Stimulated activated CD4-positive, alpha-beta T cell treated with anti-CD3 and anti-CD28 coated beads, Interleukin-2, amount 100 ng/mL, for 4 hours (primary cell): ENCODE results near the gene AIMP2.
"Not testable (repeated sequence)": the region's sequence is repeated elsewhere in the genome, so short reads cannot be mapped to it uniquely, and the experiment has no call there.

Experiments
- DNase-seq: peaks from one replicate; pipeline ENCODE4 v3.0.0-alpha.2; 2020; ENCODE audit warnings: low read depth

The AIMP2 gene

DNA sequence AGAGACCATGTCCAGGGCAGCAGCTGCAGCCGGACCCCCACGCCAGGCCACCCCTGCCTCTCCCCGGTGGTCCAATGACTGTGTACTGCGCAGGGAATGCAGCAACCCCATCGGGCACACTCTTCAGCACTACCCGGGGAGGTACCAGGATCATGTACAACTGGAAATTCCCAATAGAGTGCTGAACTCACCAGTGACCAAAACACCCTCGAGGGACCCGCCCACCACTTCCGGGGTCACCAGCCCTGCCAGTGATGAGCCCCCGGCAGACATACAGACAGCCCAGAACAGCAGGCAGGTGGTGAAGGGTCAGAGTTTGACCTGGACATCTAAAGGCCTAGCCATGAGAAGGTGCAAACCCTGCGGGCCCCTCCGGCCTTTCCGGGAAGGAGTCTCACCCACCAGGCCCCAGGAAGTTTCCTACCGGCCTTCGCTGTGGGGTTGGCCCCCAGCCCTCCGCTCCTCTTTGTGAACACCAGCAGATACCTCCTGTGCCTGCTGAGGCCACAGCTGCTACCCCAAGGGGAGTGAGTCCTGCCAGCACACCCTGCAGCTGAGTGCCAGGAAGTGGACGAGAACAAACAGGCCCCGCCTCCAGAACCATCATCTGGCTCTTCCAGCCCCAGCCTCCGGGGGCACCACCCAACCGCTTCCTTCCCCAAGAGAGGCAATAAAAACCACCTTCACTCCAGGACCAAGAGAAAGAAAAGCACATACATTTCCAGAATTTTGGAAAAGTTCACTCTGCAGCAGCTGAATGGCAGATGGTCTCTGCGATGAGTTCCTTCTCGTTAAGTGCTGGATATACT, 17.1 kb downstream of the AIMP2 start:
- DNase-seq, result peak; percentile 35

DNA sequence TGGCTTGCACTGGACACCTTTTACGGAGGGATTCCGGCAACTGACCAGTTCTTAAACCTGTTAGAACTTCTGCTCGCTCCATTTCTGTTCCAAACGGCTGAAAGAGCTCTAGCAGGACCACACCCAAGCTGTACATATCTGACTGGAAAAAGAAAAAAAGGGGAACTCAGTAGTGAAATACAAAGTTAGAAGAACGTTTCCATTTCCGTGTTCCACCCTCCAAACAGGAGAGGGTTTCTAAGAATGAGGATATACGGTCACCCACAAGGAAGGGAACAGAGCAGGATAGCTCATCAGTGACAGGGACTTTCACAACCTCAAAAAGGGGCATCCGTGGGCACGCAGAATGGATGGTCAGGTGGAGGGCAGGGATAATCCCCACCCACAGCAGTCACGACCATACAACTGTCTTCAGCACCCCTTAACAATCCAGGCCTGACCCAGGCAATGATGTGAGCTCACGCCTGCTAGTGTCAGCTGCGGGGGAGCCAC, 17.8 kb downstream of the AIMP2 start:
- no peak for DNase-seq

DNA sequence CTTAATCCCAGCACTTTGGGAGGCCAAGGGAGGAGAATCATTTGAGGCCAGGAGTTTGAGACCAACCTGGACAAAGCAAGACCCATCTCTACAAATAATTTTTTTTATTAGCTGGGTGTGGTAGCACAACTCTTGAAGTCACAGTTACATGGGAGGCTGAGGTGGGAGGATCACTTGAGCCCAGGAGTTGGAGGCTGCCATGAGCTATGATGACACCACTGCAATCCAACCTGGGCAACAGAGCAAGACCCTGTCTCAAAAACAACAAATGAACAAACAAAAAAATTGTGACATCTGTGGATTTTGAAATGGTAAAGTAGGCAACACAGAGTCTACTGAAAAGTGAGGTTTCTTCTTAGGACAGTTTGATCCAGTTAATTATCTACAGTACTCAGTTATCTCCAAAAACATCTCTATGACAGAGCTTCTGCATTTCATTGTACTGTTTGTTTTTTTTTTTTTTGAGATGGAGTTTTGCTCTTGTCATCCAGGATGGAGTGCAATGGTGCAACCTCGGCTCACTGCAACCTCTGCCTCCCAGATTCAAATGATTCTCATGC, 18.8 kb downstream of the AIMP2 start:
- DNase-seq, result no peak

DNA sequence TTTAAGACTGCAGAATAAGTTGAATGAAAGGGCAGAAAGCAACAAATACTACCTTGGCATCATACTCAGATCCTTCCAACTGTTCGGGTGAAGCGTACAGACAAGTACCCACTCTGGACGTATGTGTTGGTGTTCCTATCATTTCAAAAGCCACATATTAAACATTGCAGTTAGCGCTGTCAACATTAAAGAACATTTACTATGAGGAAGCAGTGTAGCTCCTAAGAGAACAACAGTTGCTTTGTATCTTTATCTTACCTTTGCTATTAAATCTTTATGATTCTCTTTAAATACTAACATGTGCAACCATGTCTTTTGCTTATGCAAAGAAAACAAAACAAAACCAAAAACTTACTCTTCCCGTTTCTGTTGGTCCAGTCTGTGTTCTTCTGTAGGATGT, 19.5 kb downstream of the AIMP2 start:
- no peak for DNase-seq

DNA sequence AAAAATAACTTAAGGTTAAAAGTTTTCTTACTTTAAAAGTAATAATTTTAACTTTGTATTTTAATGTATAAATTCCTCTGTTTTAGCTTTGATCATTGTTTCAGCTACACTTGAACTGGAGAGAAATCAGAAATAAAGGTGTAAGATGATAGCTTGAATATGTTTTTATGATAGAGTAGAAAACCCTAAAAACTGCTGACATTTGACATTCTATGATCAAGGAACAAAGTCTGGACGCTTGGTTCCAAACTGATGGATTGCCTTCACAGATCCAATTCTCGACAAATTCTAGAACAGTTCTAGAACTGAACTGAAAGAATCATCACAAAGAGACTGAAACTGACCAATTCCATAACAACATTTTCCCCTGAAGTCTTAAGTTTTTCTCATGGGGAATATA, 21.9 kb downstream of the AIMP2 start, which contains the start of gene ANKRD61:
TSS of gene ANKRD61 (plus strand) at position 389 of the 400 bp plus-strand sequence. CDS start at position 389, 0 bp downstream.
- DNase-seq, result no peak

DNA sequence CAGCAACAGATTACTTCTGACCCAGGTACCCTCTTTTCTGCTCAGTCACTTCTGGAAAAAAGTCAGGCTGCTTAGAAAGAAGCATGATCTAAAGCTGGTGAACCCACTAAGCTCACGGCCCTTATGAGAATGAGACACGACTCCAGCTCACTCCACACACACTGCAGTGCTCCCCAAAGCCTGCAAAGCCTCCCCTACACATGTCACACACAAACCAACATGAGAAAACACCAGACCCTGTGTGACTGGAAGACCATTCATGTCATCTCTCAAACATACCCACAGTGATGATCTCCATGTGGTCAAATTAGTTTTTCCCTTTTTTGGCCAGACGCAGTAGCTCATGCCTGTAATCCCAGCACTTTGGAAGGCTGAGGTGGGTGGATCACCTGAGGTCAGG, 22.5 kb downstream of the AIMP2 start:
- DNase-seq, result no peak

DNA sequence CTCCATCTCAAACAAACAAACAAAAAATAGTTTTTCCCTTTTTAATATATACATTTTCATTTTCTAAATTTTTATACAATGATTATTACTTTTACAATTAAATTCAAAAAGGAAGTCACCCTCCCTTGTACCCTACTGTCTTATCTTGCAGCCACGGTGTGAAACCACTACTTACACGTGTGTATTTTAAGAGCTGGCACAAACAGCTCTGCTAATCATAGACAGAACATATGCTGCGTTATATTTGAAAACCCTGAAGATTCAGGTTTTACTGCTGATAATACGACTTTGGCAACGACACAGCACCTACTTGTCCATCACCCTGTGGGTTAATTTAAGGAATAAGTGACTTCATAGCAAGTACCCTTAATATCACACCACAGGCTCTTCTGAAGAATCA, 23.1 kb downstream of the AIMP2 start:
- no peak for DNase-seq

DNA sequence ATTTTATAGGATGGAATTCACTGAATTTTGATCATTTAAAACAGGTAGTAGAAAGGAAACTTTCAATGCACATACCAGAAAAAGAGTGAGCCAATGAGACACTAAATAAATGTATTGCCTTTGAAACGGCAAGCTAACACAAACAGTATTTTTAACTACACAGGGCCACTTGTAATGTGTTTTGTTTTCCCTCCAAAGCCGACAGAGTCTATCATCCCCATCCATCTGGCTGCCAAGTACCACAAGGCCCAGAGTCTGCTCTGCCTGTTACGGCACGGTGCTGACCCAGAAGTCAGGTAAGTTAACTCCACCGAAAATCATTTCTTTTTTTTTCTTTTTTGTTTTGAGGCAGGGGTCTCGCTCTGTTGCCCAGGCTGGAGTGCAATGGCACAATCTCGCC, 23.6 kb downstream of the AIMP2 start:
- DNase-seq, result no peak

DNA sequence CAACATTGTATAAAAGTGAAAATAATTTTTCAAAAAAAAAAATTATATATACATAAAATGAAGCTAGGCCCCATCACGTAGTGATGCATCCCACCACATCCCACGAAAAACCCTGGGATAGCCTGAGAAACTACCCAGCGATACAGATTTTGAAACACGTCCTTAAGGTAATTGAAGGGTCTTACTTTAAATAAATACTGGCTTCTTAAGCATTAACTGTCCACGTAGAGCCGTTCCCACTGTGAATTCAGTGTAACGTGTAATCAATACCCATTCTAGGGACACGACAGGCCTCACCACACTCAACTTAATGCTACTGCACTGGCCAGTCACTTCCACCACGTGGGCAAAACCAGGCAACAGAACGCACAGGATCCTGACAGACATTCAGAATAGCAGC, 26.1 kb downstream of the AIMP2 start:
- DNase-seq, result no peak

DNA sequence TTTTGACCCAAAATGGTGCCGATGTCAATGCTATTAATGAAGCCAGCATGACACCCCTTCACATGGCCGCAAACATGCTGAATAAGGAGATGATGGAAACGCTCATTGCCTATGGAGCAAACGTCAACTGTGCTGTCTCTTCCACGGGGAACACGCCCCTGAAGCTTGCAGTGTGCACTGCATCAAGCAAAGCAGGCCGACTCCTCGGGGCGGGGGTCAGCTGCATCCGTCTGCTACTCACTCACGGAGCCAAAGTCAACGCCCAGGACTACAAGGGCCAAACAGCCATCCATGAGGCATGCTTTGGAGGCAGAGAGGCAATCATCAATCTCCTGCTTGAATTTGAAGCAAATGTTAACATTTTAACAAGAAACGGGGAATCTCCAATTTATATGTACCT, 26.6 kb downstream of the AIMP2 start:
- DNase-seq, result no peak

DNA sequence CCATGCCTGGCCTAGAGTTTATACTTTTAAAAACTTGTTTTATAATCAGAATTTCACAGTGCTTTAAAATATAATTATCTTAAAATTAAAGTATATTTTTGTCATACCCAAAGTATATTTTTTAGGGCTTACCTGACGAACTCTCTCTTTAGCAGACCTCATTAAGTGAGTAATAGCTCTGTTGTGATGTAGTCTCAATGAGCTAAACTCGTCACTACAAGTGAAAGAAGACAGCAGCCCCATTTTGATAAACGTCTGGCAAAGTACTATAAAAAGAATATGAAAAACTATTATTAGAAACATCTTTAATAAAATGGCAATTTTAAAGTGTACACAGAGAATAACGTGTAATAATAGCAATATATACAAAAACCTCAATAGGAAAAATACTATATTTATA, 40.7 kb downstream of the AIMP2 start:
- DNase-seq, result no peak

DNA sequence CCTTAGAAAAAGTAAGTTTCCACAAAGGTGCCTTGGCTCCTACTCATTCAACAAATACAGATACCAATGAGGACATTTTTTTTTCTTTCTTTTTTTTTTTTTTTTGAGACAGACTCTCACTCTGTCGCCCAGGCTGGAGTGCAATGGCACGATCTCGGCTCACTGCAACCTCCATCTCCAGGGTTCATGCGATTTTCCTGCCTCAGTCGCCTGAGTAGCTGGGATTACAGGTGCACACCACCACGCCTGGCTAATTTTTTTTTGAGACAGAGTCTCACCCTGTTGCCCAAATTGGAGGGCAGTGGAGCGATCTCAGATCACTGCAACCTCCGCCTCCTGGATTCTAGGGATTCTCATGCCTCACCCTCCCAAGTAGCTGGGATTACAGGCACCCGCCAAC, 42.1 kb downstream of the AIMP2 start:
- not testable (repeated sequence) for DNase-seq

DNA sequence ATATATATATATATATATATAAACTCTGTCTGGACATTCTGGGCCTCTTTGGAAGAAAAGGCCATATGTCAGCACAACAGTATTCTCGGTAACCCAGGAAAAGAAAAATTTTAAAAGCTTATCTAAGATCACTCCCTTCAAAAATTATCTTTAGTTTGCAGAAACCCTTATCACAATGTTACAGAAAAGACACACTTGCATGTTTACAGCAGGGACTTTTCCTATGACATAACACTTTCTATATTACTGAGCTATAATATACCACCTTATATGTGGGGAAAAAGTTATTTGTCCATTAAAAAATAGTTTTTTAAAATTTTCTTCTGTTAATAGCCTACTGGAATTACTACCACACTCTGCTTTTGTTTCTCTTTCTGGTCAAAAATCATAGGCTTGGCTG, 47.5 kb downstream of the AIMP2 start:
- no peak for DNase-seq

DNA sequence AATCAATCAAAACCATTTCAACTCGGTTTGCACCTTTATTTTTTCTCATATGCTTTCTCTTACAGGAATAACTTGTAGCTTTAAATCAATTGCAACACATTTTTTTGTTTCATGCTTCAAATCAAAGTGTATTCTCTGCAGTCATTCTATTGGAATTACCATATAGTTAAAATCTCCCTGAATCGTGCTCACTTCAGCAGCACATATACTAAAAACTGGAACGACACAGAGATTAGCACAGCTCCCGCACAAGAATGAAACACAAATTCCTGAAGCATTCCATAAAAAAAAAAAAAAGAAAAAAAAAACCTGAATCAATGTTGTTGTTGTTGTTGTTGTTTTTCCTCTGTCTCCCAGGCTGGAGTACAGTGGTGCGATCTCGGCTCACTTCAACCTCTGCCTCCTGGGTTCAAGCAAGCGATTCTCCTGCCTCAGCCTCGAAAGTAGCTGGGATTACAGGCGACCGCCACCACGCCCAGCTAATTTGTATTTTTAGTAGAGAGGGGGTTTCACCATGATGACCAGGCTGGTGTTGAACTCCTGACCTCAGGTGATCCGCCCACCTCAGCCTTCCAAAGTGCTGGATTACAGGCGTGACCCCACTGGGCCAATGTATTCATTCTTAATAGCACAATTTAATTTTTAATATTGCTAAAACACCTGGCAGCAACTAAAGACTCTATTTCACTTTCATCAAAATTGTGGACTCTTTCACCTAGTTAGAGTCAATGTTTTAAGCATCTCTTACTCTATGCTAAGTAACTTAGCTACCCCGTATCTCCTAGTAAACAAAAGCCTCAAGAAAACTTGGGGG, 48.5 kb downstream of the AIMP2 start:
- DNase-seq, result no peak

DNA sequence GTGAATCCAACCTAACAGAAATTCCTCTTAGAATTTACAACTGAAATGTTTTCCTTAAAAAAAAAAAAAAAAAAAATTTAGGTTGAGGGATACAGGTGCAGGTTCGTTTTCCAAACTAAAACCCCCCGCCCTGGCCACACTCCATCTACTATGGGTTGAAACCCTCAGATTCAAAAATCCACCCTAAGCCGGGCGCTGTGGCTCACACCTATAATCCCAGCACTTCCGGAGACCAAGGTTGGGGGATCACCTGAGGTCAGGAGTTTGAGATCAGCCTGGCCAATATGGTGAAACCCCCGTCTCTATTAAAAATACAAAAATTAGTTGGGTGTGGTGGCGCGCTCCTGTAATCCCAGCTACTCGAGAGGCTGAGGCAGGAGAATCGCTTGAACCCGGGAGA, 50.9 kb downstream of the AIMP2 start:
- not testable (repeated sequence) for DNase-seq

DNA sequence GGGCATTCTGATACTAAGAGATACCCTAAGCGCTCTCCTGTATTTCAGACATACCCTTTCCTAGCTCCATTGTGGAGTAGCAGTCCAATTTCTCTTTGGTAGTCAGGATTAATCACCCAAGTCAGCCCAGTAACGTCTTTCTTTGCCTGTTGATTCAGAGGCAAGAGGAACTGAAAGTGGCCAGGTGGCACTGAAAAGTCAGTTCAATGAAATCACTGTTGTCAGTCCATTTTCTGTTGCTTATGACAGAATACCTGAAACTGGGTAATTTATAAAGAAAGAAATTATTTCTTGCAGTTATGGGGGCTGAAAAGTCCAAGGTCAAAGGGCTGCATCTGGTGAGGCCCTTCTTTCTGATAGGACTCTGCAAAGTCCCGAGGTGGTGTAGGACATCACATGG, 62.3 kb downstream of the AIMP2 start:
- DNase-seq, result no peak
